Urothelium cell line (cell line): ENCODE measurements around the gene MSANTD2.

Experiments used
- DNase-seq: peaks from one replicate; pipeline ENCODE4 v3.0.0; 2011; ENCODE audit warnings: low spot score, mixed read lengths
- FAIRE-seq: peaks from 2 replicates; lab custom pipeline; 2011; peaks lifted over from hg19 to GRCh38; lab: Jason Lieb, UNC

Gene MSANTD2

DNA sequence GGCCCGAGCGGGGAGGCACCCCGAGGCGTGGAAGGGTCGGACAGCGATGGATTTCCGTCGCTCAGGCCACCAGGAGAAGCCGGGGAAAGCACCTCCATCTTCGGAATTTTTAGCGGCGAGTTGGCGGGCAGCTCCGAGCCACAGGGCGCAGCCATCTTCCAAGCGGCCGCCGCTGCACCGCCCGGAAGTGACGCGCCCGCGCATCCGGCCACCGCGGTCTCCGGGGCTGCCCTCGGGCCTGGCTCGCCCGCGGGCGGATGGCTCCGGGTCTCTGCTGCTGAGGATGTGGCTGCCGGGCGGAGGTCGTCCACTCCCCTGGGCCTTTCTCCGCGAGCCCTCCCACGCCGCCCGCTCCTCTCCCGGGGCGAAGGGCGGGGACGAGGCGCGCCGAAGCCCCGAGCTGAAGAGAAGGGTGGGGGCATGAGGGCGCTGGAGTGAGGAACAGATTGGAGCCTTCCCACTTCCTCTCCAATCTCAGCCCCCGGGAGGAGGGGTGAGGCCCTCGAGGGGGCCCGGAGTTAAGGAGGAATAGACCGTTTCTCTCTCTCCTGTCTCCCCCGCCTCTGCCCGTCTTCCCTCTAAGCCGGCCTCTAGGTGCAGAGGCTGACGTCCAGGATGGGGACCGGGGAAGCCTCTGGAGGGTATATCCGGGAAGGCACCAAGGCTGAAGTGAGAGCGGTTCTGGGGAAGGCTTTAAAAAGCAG, at the start of gene MSANTD2:
Gene MSANTD2 (minus strand): TSS at position 181 of the 704 bp plus-strand sequence. CDS start 26 bp downstream, at position 155.
- FAIRE-seq: no peak
- peak; percentile 85 for DNase-seq

DNA sequence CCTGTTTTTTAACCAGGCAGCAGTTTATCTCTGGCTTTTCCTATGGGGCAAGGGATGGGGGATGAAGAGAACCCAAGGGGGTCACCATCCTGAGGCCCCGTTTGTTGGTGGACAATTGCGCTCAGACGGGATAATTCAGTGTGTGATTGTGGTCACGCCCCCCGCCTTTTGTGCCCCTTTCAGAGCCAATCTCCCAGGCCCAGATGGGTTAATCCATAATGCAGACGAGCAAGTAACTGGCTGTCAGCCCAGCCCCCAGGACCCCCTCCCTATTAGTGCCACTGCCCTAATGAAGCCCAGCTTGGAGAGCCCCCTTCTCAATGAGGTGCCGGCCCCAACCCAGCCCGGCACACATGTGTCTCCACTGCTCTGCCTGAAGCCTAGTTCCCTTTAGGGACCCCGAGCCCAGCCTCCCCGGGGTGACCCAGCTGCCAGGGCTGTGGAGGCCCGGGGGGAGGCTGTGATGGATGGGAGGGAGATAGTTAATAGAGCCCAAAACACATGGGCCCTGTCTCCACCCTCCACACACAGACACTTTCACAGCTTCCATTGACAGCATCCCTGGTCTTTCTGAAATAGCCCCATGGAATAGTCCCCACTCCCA, 46.0 kb upstream of the MSANTD2 start:
- no peak for FAIRE-seq
- DNase-seq: no peak

DNA sequence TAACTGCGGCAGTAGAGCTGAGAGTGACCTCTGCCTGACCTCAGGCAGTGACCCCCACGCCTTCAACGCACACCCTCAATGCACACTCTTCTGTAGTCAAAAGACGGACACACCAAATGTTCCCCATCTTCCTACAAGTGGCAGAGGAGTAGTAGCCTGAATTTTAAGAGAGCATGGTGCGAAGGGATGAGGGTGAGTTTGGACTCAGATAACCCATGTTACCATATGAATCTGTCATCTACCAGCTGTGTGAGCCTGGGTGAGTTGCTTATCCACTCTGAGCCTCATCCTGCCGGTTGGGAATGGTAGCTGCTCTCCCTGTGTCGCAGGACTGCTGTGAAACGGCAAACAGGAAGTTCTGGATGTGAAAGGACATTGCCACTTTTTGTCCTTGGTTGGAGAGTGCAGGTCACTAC, 44.5 kb upstream of the MSANTD2 start:
- FAIRE-seq (no peak), DNase-seq (no peak)

DNA sequence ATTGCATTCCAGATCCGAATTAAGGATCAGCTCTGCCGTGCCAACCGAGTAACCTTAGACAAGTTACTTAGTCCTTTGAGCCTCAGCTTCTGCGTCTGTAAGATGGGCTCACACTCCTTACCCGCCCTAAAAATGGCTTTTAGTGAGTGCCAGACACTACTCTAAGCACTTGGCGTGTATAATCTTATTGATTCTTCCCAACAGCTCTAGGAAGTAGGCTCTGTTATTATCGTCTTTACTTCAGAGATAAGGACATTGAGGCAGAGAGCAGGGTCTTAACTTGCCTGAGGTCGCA, 43.4 kb upstream of the MSANTD2 start:
- FAIRE-seq (no peak), DNase-seq (no peak)

DNA sequence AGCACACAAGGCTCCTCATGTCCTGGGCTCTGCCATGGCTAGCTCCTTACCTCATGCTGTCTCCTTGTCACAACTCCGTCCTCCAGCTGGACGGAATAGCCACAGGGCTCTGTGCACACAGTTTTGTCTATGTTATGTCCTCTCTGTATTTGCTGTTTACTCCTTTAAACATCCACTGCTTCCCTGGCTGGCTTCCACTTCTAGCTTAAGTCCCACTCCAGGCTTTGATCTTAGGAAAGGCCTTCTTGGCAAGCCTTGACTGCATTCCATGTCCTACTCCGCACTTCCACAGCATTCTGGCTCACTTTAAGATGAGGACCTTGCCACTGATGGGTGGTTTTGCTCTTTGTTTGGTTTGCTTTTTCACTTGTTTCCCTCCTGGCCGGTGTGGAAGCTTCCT, 42.1 kb upstream of the MSANTD2 start:
- FAIRE-seq (no peak), DNase-seq (no peak)

DNA sequence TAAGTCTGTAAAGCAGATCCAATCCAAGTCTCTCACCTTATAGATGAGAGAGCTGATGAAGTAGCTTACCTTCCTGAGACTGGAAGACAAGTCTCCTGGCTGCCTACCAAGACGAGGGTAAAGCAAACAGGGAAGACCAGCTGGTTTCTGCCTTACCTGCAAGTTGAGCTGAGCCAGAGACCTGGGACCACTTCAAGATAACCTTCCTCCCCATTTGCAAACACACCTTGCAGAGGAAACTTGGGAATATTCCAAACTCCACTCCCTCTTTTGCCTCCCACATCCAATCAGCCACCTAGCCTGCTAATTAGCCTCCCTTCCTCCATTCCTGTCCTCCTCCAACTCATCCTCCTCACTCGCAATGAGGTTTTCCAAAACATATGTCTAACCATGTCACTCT, 41.6 kb upstream of the MSANTD2 start:
- FAIRE-seq (no peak), DNase-seq (no peak)

DNA sequence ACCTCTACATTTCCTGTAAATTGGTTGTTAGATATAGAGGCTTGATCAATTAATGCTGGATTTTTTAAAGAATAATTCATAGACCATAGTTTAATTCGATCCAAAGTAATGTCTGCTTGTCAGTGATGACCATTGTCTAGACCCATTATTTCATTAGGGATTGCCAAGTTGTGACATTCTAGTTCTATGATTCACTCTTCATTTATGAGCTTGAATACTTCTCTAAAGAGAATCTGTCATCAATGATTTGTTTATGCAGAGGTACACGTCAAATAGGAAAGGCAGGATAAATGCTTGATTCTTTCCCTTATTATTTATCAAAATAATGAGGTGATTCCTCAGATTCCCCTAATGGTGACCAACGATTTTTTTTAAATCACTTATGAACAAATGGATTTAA, 41.0 kb upstream of the MSANTD2 start:
- DNase-seq (no peak), FAIRE-seq (no peak)

DNA sequence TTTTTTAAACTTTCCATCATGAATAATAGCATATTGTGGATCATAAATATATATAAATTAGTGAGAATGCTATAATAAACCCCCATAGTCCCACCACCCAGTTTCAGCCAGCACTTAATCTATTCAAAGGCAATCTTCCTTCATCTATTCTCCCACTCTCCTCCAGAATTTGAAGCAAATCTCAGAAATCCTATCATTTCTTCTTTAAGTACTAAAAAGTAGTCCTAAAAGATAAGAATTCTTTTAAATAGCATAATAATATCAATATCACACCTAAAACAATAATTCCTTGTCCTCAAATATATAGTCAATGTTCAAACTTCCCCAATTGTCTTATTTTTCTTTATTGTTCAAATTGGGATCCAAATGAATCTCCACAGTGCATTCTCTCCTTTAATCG, 40.5 kb upstream of the MSANTD2 start:
- no peak for DNase-seq
- FAIRE-seq: no peak

DNA sequence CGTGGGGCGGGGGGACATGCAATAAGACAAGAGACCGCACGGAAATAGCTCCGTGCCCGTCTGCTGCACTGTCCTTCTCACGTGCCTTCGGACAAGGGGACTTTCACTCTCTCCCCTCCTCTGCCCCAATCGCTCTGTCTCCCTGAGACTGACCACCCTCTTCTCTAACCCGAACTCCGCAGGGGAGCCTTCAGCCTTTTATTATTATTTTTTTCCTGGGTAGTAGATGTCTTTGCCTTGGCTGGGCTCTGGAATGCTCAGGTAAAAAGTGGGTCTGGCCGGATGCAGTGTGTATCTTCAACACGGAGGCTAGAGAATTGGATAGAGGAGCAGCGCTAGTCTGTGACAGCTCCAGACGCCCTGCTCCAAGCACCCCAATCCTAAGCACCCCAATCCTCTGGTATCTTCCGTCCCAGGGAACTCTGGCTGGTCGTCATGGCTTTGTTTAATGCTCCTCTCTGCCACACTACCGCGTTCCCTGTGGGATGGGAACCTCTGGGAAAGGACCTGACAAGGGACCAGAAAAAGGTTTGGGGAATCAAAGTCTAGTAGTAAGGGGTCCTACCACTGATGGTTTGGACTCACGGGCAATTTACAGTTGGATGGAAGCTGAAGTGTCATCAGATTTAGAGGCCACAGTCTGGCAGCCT, 39.9 kb upstream of the MSANTD2 start:
- DNase-seq (no peak), FAIRE-seq (no peak)

DNA sequence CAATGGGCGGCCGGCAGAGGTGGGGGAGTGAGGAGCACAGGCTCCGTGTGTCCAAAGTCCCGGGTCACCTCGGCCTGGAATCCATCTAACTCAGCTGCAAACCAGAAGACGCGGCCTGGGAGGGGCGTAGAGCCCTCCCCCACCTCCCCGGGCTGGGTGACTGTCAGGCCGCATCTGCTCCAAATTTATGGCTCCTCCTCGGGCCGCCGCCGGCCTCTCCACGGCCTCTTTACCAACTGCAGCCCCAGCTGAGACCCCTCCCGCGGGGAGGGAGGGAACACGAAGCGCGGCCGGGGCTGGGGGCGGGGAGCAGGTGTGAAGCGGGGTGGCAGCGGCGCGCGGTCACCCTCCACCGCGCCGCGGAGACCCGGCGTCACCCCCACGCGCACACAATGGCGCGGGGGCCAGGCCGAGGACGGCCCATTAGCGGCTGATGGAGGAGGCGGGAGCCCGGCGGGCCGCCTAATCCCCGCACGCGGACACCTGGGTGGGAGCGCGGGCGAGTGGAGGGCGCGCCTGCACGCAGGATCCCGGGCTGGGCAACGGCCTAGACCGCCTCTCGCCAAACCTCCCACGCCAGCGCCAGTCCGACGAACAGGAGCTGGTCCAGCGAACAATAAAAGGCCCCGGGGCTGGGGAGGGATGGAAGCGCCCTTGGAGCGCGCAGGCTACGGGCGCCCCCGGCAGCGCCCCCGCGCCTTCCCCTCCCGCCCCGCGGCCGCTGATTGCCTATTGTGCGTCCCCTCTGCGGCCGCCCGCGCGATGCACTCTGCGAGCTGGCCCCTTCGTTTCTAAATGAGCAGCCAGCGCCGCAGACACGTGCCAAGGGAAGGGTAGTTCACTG, 39.1 kb upstream of the MSANTD2 start:
- FAIRE-seq (no peak), DNase-seq (no peak)

DNA sequence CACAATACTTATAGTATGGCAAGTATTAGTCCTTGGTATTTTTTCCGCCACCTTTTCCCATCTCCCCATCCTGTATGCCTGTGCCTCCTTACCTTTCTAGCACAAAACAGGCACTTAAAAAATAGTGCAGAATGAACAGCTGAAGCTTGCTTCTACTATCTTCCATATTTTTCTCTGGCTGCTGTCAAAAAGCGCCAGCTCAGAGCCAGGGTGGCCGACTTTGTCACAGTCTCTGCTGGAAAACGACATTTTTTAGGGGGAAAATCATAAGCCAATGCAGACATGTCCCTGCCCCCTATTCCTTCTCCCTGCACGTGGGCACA, 38.6 kb upstream of the MSANTD2 start:
- FAIRE-seq: no peak
- no peak for DNase-seq

DNA sequence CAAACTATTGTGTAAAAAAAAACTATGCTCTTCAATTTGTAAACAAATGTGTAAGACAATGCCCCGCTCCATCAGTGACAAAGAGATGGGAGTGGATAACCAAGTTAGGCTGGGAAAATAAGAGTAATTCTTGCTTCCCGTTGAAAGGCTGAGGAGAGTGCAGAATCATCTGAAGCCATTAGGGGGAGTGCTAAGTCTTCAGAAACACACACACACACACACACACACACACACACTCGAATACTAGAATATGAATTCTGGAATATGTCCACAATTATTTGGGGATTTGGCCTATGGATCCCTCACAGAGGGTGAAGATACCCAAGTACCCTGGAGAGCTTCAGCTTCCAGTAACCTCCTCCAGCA, 37.3 kb upstream of the MSANTD2 start:
- DNase-seq (peak; percentile 51), FAIRE-seq (no peak)

DNA sequence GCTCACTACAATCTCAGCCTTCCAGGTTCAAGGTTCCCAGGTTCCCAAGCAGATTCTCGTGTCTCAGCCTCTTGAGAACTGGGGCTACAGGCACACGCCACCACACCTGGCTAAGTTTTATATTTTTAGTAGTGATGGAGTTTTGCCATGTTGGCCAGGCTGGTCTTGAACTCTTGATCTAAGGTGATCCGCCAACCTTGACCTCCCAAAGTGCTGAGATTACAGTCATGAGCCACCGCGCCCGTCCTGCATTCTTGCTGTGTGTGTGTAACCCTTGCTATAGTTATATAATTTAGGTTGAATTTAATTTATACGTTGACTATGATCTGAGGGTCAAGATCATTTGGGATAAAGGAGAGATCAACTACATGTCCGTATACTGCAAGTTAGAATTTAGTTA, 35.7 kb upstream of the MSANTD2 start:
- DNase-seq: no peak
- no peak for FAIRE-seq

DNA sequence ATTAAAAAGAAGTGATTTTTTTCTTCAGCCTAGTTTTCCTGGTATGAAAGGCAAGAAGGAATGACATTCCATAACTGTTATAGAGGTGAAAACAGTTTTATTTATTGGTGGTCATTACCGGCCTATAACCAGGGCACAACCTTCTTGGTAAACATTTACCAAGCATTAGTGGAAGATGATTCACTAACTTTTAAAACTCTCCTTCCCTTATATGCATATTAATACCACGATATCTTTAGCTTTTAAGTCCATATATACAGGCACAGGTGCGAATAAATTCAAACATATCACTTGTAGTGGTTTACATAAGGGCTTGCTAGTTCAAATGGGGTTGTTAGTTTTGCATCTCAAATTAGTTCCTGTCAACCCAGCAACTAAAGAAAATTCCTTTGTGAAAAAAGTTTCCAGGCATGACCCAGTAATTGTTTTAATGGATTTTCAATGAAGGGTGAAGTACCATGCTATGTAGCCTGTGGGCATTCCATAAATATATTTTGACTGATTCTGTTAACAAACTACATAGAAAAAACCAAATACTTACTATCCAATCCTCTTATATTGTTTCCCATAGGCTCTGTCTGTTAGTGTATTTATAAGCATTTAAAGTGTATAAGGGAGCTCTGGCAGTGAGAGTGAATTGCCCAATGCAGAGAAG, 34.4 kb upstream of the MSANTD2 start:
- FAIRE-seq: no peak
- no peak for DNase-seq

DNA sequence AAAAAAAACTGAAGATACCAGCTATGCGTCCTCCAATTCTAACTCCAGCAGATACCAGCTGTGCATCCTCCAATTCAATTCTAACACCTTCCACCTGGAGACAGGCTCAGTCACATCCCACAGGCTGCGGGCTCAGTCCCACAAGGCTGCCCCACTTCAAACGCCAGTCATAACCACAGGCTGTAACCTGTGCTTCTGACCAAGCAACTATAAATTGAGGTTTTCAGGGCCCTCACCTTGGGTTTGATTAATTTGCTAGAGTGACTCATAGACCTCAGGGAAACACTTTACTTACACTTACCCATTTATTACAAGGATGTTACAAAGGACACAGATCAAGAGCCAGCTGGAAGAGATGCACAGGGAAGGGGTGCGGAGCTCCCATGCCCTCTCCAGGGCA, 32.4 kb upstream of the MSANTD2 start:
- FAIRE-seq: no peak
- no peak for DNase-seq

DNA sequence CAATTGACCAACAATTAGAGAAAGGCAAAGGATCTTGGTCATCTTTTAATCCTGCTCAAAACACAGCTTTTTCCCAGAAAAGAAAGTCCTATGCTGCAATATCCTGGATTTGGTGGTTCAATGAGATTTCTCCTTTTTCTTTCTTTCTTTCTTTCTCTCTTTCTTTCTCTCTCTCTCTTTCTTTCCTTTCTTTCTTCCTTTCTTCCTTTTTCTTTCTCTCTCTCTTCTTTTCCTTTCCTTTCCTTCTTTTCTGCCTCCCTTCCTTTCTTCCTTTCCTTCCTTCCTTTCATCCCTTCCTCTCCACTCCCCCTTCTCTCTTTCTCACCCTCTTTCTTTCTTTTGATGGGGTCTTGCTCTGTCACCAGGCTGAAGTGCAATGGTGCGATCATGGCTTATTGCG, 31.7 kb upstream of the MSANTD2 start:
- FAIRE-seq: no peak
- DNase-seq: no peak

DNA sequence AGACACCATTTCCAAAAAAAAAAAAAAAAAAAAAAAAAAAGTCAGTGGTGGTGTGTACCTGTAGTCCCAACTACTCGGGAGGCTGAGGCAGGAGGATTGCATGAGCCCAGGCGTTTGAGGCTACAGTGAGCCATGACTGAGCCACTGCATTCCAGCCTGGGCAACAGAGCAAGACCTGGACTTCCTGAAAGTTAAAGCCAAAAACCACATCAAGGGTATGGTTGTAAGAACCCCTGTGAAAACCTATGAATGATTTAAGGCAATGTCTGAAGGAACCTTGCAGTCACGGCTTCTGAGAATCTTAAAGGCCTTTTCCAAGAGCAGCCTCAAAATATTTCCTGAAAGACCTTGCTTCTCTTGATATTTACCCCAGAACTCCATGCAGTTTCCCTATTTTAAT, 30.5 kb upstream of the MSANTD2 start:
- FAIRE-seq (no peak), DNase-seq (no peak)

DNA sequence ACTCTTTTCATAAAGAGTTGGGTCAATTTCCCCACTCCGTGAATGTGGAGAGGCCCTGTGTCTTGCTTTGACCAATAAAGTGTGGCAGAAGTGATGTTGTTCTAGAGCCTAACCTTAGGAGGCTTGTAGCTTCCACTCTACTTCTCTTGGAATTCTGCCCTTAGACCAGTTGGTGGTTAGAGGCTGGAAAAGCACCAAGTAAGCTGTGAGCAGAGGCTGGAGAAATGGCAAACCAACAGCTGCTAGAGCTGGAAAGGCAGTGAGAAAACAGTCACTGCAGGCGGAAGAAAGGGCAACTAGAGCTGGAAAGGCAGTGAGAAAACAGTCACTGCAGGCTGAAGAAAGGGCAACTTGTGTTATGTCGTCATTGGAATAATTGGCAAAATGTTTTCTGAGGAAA, 29.8 kb upstream of the MSANTD2 start:
- DNase-seq (no peak), FAIRE-seq (no peak)

DNA sequence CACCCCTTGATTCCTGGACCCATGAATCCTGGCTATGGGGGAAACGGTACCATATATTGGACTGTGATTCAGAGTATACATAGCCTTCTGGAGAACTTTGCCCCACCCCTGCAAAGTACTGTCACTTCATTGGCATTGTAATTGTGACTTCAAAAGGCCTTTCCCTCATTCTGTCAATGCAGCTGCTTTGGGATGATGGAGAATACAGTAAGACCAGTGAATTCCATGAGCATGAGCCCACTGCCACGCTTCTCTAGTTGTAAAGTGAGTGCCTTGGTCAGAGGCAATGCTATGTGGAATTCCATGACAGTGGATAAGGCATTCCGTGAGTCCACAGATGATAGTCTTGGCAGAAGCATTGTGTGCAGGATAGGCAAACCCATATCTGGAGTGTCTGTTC, 25.7 kb upstream of the MSANTD2 start:
- DNase-seq (no peak), FAIRE-seq (no peak)

DNA sequence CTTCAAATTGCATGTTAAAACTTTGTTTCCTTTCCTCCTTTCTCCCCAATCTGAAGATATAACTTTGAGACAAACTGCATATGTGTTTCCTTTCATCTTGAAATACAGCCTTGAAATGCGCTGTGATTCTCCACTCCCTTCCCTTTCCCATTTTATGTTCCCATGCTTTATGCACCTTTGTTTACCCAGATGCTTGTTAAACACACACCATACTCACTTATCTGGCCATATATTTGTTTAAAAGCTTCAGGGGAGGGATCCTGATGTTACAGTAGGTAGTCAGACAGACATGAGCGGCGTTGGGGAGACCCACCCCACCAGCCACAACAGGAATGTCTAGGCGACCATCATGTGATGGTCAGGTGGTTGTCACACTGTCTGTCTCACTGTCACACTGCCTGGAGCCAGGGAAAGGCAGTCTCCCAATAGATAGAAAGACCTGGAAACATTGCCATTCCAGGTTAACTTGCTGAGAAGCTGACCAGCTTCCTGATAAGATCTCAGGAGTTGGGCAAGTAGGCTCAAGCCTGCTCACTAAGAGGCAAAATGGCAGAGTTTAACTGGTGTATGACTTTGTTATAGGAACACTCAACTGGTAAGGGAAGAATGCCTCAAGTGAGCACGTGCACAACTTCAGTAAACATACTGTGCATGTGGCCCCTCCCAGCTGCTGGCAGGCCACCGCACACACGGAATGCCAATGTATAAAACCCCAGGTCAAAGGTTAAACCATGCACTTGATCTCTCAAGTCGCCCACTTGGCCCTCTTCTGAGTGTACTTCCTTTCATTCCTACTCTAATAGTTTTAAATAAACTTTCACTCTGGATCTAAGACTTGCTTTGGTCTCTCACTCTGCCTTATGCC, 23.5 kb upstream of the MSANTD2 start:
- no peak for DNase-seq

More for the DNA sequence above, 23.5 kb upstream of the MSANTD2 start:
- FAIRE-seq: no peak
